Colonic mucosa (tissue), 4 donors: ENCODE measurements around the gene WASF1. TPM values are rescaled to one million over a fixed set of nuclear protein-coding genes. Genes with fewer than 3 reads are reported as not detected.
"Not testable (repeated sequence)": the region's sequence is repeated elsewhere in the genome, so short reads cannot be mapped to it uniquely, and the experiment has no call there.

Source experiments
- DNase-seq: peaks from one replicate; pipeline ENCODE4 v3.0.0-alpha.2; 2020
- H3K27ac ChIP-seq: fragments of 200-600 bp; one replicate; pipeline ENCODE4 v1.8.0; 2021
- H3K27me3 ChIP-seq: fragments of 200-600 bp; one replicate; pipeline ENCODE4 v1.8.0; 2021
- H3K36me3 ChIP-seq: fragments of 200-600 bp; one replicate; pipeline ENCODE4 v1.8.0; 2021
- H3K4me1 ChIP-seq: fragments of 200-600 bp; one replicate; pipeline ENCODE4 v1.8.0; 2021; ENCODE audit warnings: mild to moderate bottlenecking
- H3K4me3 ChIP-seq: fragments of 200-600 bp; one replicate; pipeline ENCODE4 v1.8.0; 2021
- H3K9ac ChIP-seq, 2 donors: one replicate each; pipeline ENCODE4 v1.7.0; 2013; ENCODE audit warnings: control low read depth in 2 of 2, low read depth in 2 of 2, low read length in 2 of 2
- H3K9me3 ChIP-seq: fragments of 200-600 bp; one replicate; pipeline ENCODE4 v1.8.0; 2021
- CTCF ChIP-seq: fragments of 200-600 bp; IDR thresholded peaks from one replicate; pipeline ENCODE4 v1.8.0; 2022; ENCODE audit warnings: antibody characterized with exemption, mild to moderate bottlenecking
- intact Hi-C: fragments of 100-400 bp; cut with DNase I; formaldehyde crosslinking; loops from one replicate; pipeline ENCODE4 v1.14.1; 2022
- total RNA-seq, 2 donors: library from RNA; stranded (reverse); fragmentation: NEBNext Ultra II Directional in 1 of 2; extraction: Animal tissue kit (Norgen Biotek cat#: 25700) in 1 of 2; gene quantifications; one replicate each; pipeline ENCODE4 v1.2.1, GENCODE V29; 2021
- donor health status: healthy.
- donor health status: DM: no; HTN: no; CAD: no.
- donor health status: DM: no; HTN: no; CAD: no.

The WASF1 gene
- total RNA-seq, 2 donors from 2014 or later, result 2.2 to 4.8 TPM

GRCh38 chr6:110090876-110091275, 88.6 kb downstream of the WASF1 start:
- intact Hi-C loops, result no loop called here
- DNase-seq, result no peak
- no peaks in the 10 kb centered on the region for H3K9me3 ChIP-seq

GRCh38 chr6:110089323-110089722, 90.1 kb downstream of the WASF1 start:
- Histone ChIP-seq H3K4me3 (no peak overlapping the region), H3K9ac (no peak overlapping the region), H3K27ac (no peak overlapping the region), H3K9me3 (no peaks in the 10 kb centered on the region), H3K27me3 (no peaks in the 10 kb centered on the region), H3K36me3 (no peaks in the 10 kb centered on the region), H3K4me1 (no peaks in the 10 kb centered on the region)
- DNase-seq, result no peak
- intact Hi-C loops, result no loop called here
- no peak for TF ChIP-seq CTCF

More at GRCh38 chr6:110090876-110091275, 88.6 kb downstream of the WASF1 start:
- H3K9ac ChIP-seq, result no peak overlapping the region
- no peaks in the 10 kb centered on the region for H3K36me3 ChIP-seq
- no peak for TF ChIP-seq CTCF
- H3K4me3 ChIP-seq, result no peak overlapping the region
- no peaks in the 10 kb centered on the region for H3K4me1 ChIP-seq
- no peaks in the 10 kb centered on the region for H3K27me3 ChIP-seq
- no peak overlapping the region for H3K27ac ChIP-seq

GRCh38 chr6:110085285-110085684, 94.2 kb downstream of the WASF1 start:
- intact Hi-C loops, result no loop called here
- Histone ChIP-seq H3K9me3 (no peaks in the 10 kb centered on the region), H3K27ac (no peak overlapping the region), H3K4me1 (no peaks in the 10 kb centered on the region), H3K27me3 (no peaks in the 10 kb centered on the region), H3K9ac (no peak overlapping the region), H3K36me3 (no peaks in the 10 kb centered on the region), H3K4me3 (no peak overlapping the region)
- DNase-seq, result no peak
- no peak for TF ChIP-seq CTCF

GRCh38 chr6:110083875-110084585, 95.4 kb downstream of the WASF1 start:
- Histone ChIP-seq H3K9me3 (no peaks in the 10 kb centered on the region), H3K4me3 (no peak overlapping the region), H3K9ac (no peak overlapping the region), H3K27ac (no peak overlapping the region), H3K36me3 (no peaks in the 10 kb centered on the region), H3K27me3 (no peaks in the 10 kb centered on the region), H3K4me1 (no peaks in the 10 kb centered on the region)
- intact Hi-C loops, result no loop called here
- no peak for DNase-seq
- no peak for TF ChIP-seq CTCF

GRCh38 chr6:110075406-110075805, 104.1 kb downstream of the WASF1 start:
- no peak for TF ChIP-seq CTCF
- Histone ChIP-seq H3K9me3 (no peaks in the 10 kb centered on the region), H3K4me3 (no peak overlapping the region), H3K27me3 (no peaks in the 10 kb centered on the region), H3K4me1 (no peaks in the 10 kb centered on the region), H3K27ac (no peak overlapping the region), H3K36me3 (no peaks in the 10 kb centered on the region), H3K9ac (no peak overlapping the region)
- DNase-seq, result no peak
- intact Hi-C loops, result no loop called here

GRCh38 chr6:110073474-110073873, 106.0 kb downstream of the WASF1 start:
- H3K36me3 ChIP-seq, H3K4me1 ChIP-seq, H3K9ac ChIP-seq, intact Hi-C loops, H3K27me3 ChIP-seq, H3K27ac ChIP-seq, H3K9me3 ChIP-seq, DNase-seq, H3K4me3 ChIP-seq: not testable (repeated sequence)
